ENCODE measurements around the gene RSRC2. TPM values are rescaled to one million over a fixed set of nuclear protein-coding genes. Genes with fewer than 3 reads are reported as not detected.

RSRC2 gene
- total and polyA plus RNA-seq, 10 of the 15 experiments (the other 5 are each of a cell fraction or from before 2014, with no cell fraction given): 49.8 to 112 (median 60.6) TPM

DNA sequence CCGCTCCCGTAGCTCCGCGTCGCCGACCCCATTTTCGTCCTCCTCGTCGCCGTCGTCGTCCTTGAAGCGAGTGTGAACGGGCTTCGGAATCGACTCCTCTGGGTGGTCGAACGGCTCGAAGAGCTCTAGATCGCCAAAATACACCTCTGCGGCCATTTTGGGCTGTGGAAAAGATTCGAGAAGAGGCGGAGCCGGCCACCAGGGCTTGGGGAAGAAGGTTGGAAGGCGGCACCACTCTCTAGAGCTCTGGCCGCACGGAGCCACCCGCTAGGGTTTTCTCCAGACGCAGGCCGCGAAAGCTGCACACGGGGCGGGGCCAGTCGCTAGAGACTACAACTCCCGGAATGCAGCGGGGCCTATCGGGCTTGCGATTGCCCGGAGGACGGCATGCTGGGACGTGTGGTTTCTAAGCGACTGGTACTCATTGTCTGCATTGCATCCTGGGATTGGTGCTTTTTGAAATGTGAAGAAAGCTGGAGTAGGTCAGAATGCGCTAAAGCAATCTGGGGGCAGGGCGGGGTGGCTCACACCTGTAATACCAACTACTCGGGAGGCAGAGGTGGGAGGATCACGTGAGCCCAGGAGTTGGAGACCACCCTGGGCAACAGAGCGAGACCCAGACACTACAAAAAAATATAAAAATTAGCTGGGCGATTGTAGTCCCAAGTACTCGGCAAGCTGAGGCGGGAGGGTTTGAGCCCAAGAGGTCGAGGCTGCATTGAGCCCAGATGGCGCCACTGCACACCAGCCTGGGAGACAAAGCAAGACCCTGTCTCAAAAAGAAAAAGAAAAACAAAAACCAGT lies 25.8 kb downstream of the RSRC2 start, which contains the start of gene ZCCHC8 (continued):
- peak; percentile 87 for TF ChIP-seq TAF1 (IDR thresholded peaks at IDR 0.05; ENCODE audit: borderline replicate concordance, low read depth, low read length)
- TF ChIP-seq FOXM1 (IDR thresholded peaks at IDR 0.05; ENCODE audit: low read depth, low read length): peak; percentile 83
- TF ChIP-seq, protein P1, sequence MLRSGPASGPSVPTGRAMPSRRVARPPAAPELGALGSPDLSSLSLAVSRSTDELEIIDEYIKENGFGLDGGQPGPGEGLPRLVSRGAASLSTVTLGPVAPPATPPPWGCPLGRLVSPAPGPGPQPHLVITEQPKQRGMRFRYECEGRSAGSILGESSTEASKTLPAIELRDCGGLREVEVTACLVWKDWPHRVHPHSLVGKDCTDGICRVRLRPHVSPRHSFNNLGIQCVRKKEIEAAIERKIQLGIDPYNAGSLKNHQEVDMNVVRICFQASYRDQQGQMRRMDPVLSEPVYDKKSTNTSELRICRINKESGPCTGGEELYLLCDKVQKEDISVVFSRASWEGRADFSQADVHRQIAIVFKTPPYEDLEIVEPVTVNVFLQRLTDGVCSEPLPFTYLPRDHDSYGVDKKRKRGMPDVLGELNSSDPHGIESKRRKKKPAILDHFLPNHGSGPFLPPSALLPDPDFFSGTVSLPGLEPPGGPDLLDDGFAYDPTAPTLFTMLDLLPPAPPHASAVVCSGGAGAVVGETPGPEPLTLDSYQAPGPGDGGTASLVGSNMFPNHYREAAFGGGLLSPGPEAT (IDR thresholded peaks at IDR 0.05; ENCODE audit: low read depth): peak; percentile 80
- TF ChIP-seq TCF3 (IDR thresholded peaks at IDR 0.05; ENCODE audit: borderline replicate concordance, insufficient read depth, low read depth, low read length): peak; percentile 13; the same call in 1 of the 2 replicates
- peak; percentile 43 for TF ChIP-seq SMAD1 (IDR thresholded peaks at IDR 0.05; ENCODE audit: low read depth, partially characterized antibody)
- TF ChIP-seq ZNF217 (IDR thresholded peaks at IDR 0.05): no peak
- TF ChIP-seq ETV6 (conservative IDR thresholded peaks at IDR 0.05 in 1 of 2, IDR thresholded peaks at IDR 0.05 in 1 of 2; ENCODE audit: borderline replicate concordance in 1 of 2, low read depth in 1 of 2): no peak
- TF ChIP-seq, protein P2, sequence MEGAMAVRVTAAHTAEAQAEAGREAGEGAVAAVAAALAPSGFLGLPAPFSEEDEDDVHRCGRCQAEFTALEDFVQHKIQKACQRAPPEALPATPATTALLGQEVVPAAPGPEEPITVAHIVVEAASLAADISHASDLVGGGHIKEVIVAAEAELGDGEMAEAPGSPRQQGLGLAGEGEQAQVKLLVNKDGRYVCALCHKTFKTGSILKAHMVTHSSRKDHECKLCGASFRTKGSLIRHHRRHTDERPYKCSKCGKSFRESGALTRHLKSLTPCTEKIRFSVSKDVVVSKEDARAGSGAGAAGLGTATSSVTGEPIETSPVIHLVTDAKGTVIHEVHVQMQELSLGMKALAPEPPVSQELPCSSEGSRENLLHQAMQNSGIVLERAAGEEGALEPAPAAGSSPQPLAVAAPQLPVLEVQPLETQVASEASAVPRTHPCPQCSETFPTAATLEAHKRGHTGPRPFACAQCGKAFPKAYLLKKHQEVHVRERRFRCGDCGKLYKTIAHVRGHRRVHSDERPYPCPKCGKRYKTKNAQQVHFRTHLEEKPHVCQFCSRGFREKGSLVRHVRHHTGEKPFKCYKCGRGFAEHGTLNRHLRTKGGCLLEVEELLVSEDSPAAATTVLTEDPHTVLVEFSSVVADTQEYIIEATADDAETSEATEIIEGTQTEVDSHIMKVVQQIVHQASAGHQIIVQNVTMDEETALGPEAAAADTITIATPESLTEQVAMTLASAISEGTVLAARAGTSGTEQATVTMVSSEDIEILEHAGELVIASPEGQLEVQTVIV (IDR thresholded peaks at IDR 0.05; ENCODE audit: borderline replicate concordance, partially characterized antibody): no peak
- TF ChIP-seq, protein P3, sequence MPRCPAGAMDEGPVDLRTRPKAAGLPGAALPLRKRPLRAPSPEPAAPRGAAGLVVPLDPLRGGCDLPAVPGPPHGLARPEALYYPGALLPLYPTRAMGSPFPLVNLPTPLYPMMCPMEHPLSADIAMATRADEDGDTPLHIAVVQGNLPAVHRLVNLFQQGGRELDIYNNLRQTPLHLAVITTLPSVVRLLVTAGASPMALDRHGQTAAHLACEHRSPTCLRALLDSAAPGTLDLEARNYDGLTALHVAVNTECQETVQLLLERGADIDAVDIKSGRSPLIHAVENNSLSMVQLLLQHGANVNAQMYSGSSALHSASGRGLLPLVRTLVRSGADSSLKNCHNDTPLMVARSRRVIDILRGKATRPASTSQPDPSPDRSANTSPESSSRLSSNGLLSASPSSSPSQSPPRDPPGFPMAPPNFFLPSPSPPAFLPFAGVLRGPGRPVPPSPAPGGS (IDR thresholded peaks at IDR 0.05; ENCODE audit: borderline replicate concordance, insufficient read depth, low read depth, low read length, poor library complexity, severe bottlenecking): no peak
- no peak; the same call in 1 of the 2 replicates for TF ChIP-seq NRF1 (conservative IDR thresholded peaks at IDR 0.05; ENCODE audit: low read depth, low read length)
- TF ChIP-seq SUPT20H (IDR thresholded peaks at IDR 0.05; ENCODE audit: borderline replicate concordance, control insufficient read depth, low read depth, low read length): no peak
- TF ChIP-seq, protein P4, sequence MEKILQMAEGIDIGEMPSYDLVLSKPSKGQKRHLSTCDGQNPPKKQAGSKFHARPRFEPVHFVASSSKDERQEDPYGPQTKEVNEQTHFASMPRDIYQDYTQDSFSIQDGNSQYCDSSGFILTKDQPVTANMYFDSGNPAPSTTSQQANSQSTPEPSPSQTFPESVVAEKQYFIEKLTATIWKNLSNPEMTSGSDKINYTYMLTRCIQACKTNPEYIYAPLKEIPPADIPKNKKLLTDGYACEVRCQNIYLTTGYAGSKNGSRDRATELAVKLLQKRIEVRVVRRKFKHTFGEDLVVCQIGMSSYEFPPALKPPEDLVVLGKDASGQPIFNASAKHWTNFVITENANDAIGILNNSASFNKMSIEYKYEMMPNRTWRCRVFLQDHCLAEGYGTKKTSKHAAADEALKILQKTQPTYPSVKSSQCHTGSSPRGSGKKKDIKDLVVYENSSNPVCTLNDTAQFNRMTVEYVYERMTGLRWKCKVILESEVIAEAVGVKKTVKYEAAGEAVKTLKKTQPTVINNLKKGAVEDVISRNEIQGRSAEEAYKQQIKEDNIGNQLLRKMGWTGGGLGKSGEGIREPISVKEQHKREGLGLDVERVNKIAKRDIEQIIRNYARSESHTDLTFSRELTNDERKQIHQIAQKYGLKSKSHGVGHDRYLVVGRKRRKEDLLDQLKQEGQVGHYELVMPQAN (conservative IDR thresholded peaks at IDR 0.05): peak; percentile 47
- TF ChIP-seq SRF (IDR thresholded peaks at IDR 0.05; ENCODE audit: low read depth in 2 of 2, low read length in 2 of 2): peak in 1 of 2 experiments; percentile 32; a peak in 2 of 4 replicates
- no peak for TF ChIP-seq MYB (IDR thresholded peaks at IDR 0.05; ENCODE audit: borderline replicate concordance, low read depth, low read length)
- TF ChIP-seq ZNF384 (IDR thresholded peaks at IDR 0.05; ENCODE audit: borderline replicate concordance, low read depth, low read length): no peak
- peak; percentile 60 for TF ChIP-seq RELA (IDR thresholded peaks at IDR 0.05; ENCODE audit: borderline replicate concordance, partially characterized antibody)
- TF ChIP-seq PML (IDR thresholded peaks at IDR 0.05; ENCODE audit: low read length): peak; percentile 69; the same call in 1 of the 2 replicates
- TF ChIP-seq SMAD5 (IDR thresholded peaks at IDR 0.05; ENCODE audit: low read depth): peak; percentile 91
- no peak for TF ChIP-seq RCOR1 (conservative IDR thresholded peaks at IDR 0.05; ENCODE audit: low read depth, low read length)
- 0 out of 2 replicates have a peak, but pooled peaks have one; percentile 20 for TF ChIP-seq ESRRA (IDR thresholded peaks at IDR 0.05; ENCODE audit: low read length)
- no peak for TF ChIP-seq KDM1A (IDR thresholded peaks at IDR 0.05; ENCODE audit: borderline replicate concordance)
